Naive thymus-derived CD4-positive, alpha-beta T cell (primary cell): ENCODE data around the gene SPEF1. TPM values are rescaled to one million over a fixed set of nuclear protein-coding genes. Genes with fewer than 3 reads are reported as not detected.
A peak's percentile ranks its signal among the peaks of the same experiment; 100 is the strongest.

Experiments
- ATAC-seq: fragments of 150-1000 bp; cut with Tn5 transposase; 2 replicates; pipeline ENCODE4 v1.10.0; 2021; ENCODE audit warnings: mild to moderate bottlenecking, moderate library complexity
- CTCF ChIA-PET: fragments of 350-600 bp; sonication (Branson Sonifier 250); formaldehyde crosslinking; loops from one replicate; lab custom pipeline; 2021; ENCODE audit warnings: antibody characterized with exemption; lab: Charles Lee
- POLR2A ChIA-PET: fragments of 350-600 bp; sonication (Branson Sonifier 250); formaldehyde crosslinking; loops from one replicate; lab custom pipeline; 2021; ENCODE audit warnings: antibody characterized with exemption, inconsistent platforms; lab: Charles Lee
- DNase-seq, 9 donors: peaks; one replicate each; pipeline versions ENCODE4 v3.0.0 to v3.0.0-alpha.2; 2020 to 2022; ENCODE audit warnings: mixed read lengths in 1 of 9
- H3K27ac ChIP-seq: one replicate; pipeline ENCODE4 v1.7.0; 2013; ENCODE audit warnings: mild to moderate bottlenecking, low read depth, low read length, moderate library complexity
- H3K27me3 ChIP-seq, 2 donors: one replicate each; pipeline ENCODE4 v1.7.0; 2013; ENCODE audit warnings: low read length in 2 of 2, mild to moderate bottlenecking in 2 of 2, moderate library complexity in 2 of 2; ENCODE audit not compliant: control insufficient read depth in 2 of 2, insufficient read depth in 2 of 2
- H3K36me3 ChIP-seq, 3 experiments: 1 replicate in 2 of 3; 2 replicates in 1 of 3; pipeline ENCODE4 v1.7.0; 2013; ENCODE audit warnings: low read length in 3 of 3, mild to moderate bottlenecking in 3 of 3, moderate library complexity in 1 of 3; ENCODE audit not compliant: insufficient read depth in 3 of 3, control insufficient read depth in 2 of 3
- H3K4me1 ChIP-seq, 2 donors: one replicate each; pipeline ENCODE4 v1.7.0; 2013; ENCODE audit warnings: low read length in 2 of 2, mild to moderate bottlenecking in 2 of 2, moderate library complexity in 1 of 2; ENCODE audit not compliant: control insufficient read depth in 2 of 2, insufficient read depth in 2 of 2
- H3K4me3 ChIP-seq: 2 replicates; pipeline ENCODE4 v1.7.0; 2013; ENCODE audit warnings: mild to moderate bottlenecking, low read length
- H3K9me3 ChIP-seq, 3 experiments: 1 replicate in 2 of 3; 2 replicates in 1 of 3; pipeline ENCODE4 v1.7.0; 2013; ENCODE audit warnings: low read length in 3 of 3; ENCODE audit not compliant: control insufficient read depth in 2 of 3
- H3K27ac Mint-ChIP-seq, 9 donors: one replicate each; pipeline ENCODE4 v1.8.0; 2020 to 2022; ENCODE audit warnings: mixed read lengths in 9 of 9, mild to moderate bottlenecking in 8 of 9, moderate library complexity in 5 of 9, inconsistent platforms in 2 of 9
- H3K27me3 Mint-ChIP-seq, 5 donors: one replicate each; pipeline ENCODE4 v1.8.0; 2021 to 2022; ENCODE audit warnings: mixed read lengths in 5 of 5, mild to moderate bottlenecking in 1 of 5
- H3K36me3 Mint-ChIP-seq, 5 donors: one replicate each; pipeline ENCODE4 v1.8.0; 2020 to 2022; ENCODE audit warnings: mixed read lengths in 5 of 5, mild to moderate bottlenecking in 3 of 5, inconsistent platforms in 1 of 5
- H3K4me1 Mint-ChIP-seq, 7 donors: one replicate each; pipeline ENCODE4 v1.8.0; 2020 to 2022; ENCODE audit warnings: mixed read lengths in 7 of 7, mild to moderate bottlenecking in 3 of 7, inconsistent platforms in 1 of 7
- H3K4me3 Mint-ChIP-seq, 10 donors: one replicate each; pipeline ENCODE4 v1.8.0; 2020 to 2022; ENCODE audit warnings: mild to moderate bottlenecking in 10 of 10, mixed read lengths in 10 of 10, moderate library complexity in 6 of 10, inconsistent platforms in 2 of 10
- H3K9me3 Mint-ChIP-seq, 11 donors: one replicate each; pipeline ENCODE4 v1.8.0; 2020 to 2022; ENCODE audit warnings: mixed read lengths in 11 of 11, mild to moderate bottlenecking in 4 of 11, inconsistent platforms in 1 of 11, moderate library complexity in 1 of 11
- intact Hi-C, 2 donors: fragments of 100-400 bp; cut with micrococcal nuclease; formaldehyde crosslinking; loops; one replicate each; pipeline ENCODE4 v1.15.1; 2023
- polyA plus RNA-seq, 2 donors: library from polyadenylated mRNA; unstranded; fragments of 300-500 nt; fragmentation: Illumina TruSeq; gene quantifications; one replicate each; pipeline ENCODE4 v1.2.3, GENCODE V29; 2021
- total RNA-seq, 6 experiments: library from RNA in 5 of 6; stranded (reverse) in 5 of 6; gene quantifications; 1 replicate in 5 of 6; 2 replicates in 1 of 6; pipeline ENCODE4 v1.2.3 and lab custom pipeline; 2021 to 2026

Gene SPEF1
- total and polyA plus RNA-seq, 7 experiments from 2014 or later, result 0.24 to 0.32 (median 0.29) TPM; not detected in 4

DNA sequence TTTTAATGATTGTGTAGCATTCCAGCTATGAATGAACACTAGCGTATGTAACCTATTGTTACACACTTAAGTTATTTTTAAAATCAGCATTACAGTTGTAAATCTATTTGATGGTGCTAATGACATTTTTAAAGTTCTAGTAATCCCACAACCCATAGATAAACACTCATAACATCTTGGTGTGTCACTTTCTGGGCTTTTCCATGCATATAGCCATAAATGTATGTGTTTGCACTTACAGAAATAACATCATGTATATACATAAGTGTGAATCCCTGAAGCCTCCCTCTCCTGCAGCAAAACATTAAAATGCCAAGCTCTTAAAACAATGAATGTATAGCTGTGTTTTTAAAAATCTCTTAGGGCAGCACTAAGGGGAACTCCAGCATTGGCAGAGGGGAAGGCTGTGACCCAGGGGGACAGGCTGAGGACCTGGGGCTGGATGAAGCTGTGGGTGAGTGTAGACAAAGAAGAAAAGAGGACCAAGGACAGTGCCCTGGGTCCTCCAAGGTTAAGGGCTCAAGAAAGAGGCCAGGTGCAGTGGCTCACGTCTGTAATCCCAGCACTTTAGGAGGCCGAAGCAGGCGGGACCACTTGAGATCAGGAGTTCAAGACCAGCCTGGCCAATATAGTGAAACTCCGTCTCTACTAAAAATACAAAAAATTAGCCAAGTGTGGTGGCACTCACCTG lies 6.2 kb upstream of the SPEF1 start:
- ChIA-PET CTCF (interaction anchor here (0.7 to 8.4 kb wide), 10 partner anchors 9 to 298 kb away, joined by 3 to 82 read pairs (median 4); partner anchors contain the start of genes AP5S1 and CDC25B), POLR2A (interaction anchor here (1.1 to 6.0 kb wide), 7 partner anchors 9 to 66 kb away, joined by 3 to 85 read pairs (median 8); partner anchors contain the start of genes ADISSP and AP5S1)
- peaks cover 28 to 41% (median 38%) of the 10 kb centered on the region in 7 donors for H3K4me1 Mint-ChIP-seq
- no peak for ATAC-seq
- H3K4me3 Mint-ChIP-seq, result peak overlapping the region; percentile 60 to 80 (median 72)
- H3K9me3 Mint-ChIP-seq, result peaks cover 0 to 1% (median 0%) of the 10 kb centered on the region in 11 donors
- no peaks in the 10 kb centered on the region for H3K27me3 ChIP-seq
- peak overlapping the region; percentile 29 for H3K4me3 ChIP-seq
- DNase-seq, result no peak
- H3K27me3 Mint-ChIP-seq, result peaks cover 0 to 12% (median 0%) of the 10 kb centered on the region in 5 donors
- no peaks in the 10 kb centered on the region for H3K9me3 ChIP-seq
- H3K27ac Mint-ChIP-seq, result peak overlapping the region; percentile 28 to 82 (median 72)
- peaks cover 7 to 9% of the 10 kb centered on the region in 2 donors for H3K4me1 ChIP-seq
- intact Hi-C loops, result loop anchor here (1.0 to 2.0 kb wide), 3 partner anchors 9 to 101 kb away; partner anchors contain the start of genes CDC25B (in 1 of the 2), MAVS (in 1 of the 2) and PANK2 (in 1 of the 2)
- peak overlapping the region; percentile 55 for H3K27ac ChIP-seq
- H3K36me3 ChIP-seq, result peaks cover 0 to 7% (median 0%) of the 10 kb centered on the region in 3 experiments
- H3K36me3 Mint-ChIP-seq, result peaks cover 0 to 5% (median 0%) of the 10 kb centered on the region in 5 donors

DNA sequence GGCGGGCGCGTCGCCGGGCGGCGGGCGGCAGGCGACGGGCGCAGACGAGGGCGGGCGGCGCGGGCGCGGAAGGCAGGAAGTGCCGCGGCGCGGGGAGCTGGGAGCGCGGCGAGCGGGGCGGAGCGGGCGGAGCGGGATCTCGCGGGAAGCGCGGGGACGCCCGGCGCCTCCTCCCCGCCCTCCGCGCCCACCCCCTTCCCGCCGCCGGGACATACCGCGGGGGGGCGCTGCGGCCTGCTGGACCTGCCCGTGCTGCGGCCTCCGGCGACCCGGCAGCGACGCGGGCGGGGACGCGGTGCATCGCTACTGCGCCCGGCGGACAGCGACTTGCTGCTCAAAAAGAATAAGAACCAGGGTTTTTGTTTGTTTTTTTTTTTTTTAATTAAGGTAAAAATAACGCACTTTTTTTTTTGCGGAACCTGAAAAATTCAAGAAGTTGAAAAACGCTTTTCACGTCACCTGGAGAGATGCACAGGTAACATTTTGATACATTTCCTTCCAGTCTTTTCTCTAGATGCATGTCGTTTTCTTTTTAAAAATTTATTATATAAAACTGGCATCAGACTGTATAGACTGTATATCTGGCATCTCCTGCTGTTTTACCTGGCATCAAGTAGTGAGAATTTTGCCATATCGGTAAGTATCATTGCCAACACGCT lies 5.5 kb upstream of the SPEF1 start, which contains the start of gene CENPB:
Gene CENPB (minus strand): TSS at position 76 of the 659 bp plus-strand sequence. CDS start 257 bp downstream, outside the sequence.
- CTCF ChIA-PET, result interaction anchor here (0.7 to 8.4 kb wide), 12 partner anchors 9 to 299 kb away, joined by 3 to 82 read pairs (median 4); partner anchors contain the start of genes AP5S1 and CDC25B
- peak within 1 kb of the TSS; percentile 62 for H3K27ac ChIP-seq
- intact Hi-C loops, result loop anchor here (1.0 to 2.0 kb wide), 10 partner anchors 10 to 299 kb away; partner anchors contain the start of genes AP5S1 (in 2 of the 2), CDC25B (in 2 of the 2), MAVS (in 2 of the 2) and PANK2 (in 1 of the 2)
- POLR2A ChIA-PET, result interaction anchor here (0.8 to 6.0 kb wide), 10 partner anchors 8 to 222 kb away, joined by 3 to 85 read pairs (median 6); partner anchors contain the start of genes ADISSP, AP5S1 and CDC25B
- Mint-ChIP-seq H3K27me3 (peaks cover 0 to 12% (median 0%) of the 10 kb centered on the region in 5 donors), H3K36me3 (peaks cover 0 to 5% (median 0%) of the 10 kb centered on the region in 5 donors), H3K4me3 (peak within 1 kb of the TSS; percentile 76 to 87 (median 83)), H3K9me3 (peaks cover 0 to 1% (median 0%) of the 10 kb centered on the region in 11 donors), H3K27ac (peak within 1 kb of the TSS; percentile 51 to 90 (median 76)), H3K4me1 (peaks cover 30 to 45% (median 41%) of the 10 kb centered on the region in 7 donors)
- ATAC-seq (peak; percentile 96), DNase-seq (peak; percentile 74 to 98 (median 88))
- no peaks in the 10 kb centered on the region for H3K9me3 ChIP-seq
- H3K4me3 ChIP-seq, result peak within 1 kb of the TSS; percentile 29
- H3K36me3 ChIP-seq, result peaks cover 0 to 7% (median 0%) of the 10 kb centered on the region in 3 experiments
- H3K27me3 ChIP-seq, result no peaks in the 10 kb centered on the region
- peaks cover 7 to 9% of the 10 kb centered on the region in 2 donors for H3K4me1 ChIP-seq

DNA sequence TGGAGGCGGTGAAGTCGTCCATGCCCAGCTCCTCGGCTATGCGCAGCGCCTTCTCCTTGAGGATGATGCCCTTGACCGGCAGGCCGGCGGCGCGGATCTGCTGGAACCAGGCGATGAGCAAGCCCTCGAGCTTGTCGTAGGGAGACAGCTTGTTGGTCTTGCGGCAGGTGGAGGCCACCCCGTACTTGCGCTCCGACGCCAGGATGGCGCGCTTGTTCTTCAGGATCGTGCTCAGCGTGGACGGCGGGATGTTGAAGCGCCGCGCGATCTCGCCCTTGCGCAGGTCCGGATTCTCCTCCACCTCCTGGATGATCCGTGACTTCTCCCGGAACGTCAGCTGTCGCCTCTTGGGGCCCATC lies 4.9 kb upstream of the SPEF1 start:
- intact Hi-C loops, result loop anchor here (1.0 to 2.0 kb wide), 10 partner anchors 10 to 299 kb away; partner anchors contain the start of genes AP5S1 (in 2 of the 2), MAVS (in 2 of the 2), CDC25B (in 1 of the 2) and PANK2 (in 1 of the 2)

DNA sequence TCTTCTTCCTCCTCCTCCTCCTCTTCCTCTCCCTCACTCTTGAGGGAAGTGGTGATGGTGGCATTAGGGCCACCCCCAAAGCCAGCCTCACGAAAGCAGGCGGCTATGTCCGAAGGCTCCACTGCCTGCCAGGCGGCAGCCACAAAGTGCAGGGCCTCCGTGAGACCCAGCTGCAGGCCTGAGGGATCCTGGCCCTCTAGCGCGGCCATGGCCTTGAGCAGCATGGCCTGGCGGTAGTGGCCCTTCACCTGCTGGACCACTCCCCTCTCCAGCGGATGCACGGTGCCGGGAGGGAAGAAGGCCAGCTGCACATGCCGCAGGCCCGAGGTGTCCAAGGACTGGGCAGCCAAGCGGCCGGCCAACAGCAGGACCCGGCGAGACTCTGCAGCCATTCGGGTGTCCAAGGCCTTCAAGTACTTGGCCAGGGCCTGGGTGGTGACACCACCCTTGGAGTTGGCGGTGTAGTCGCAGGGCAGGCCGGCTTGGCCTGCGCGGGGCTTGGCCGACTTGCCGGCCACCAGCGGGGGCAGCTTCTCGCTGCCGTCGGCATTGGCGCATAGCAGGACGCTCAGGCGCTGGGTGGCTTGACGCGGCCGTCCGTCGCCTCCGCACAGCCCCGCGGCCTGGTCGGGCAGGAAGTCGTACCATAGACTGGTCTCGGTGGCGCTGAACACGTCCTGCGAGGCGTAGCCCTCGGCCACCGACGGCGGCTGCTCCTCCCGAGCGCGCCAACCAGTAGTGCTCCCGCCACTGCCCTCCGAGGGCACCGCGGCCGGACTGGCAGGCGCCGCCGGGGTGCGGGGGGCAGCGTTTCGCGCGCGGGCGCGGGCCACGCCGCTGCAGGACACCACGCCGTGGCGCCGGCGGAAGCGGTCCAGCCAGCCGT lies 4.2 kb upstream of the SPEF1 start:
- no peak overlapping the region for H3K4me3 ChIP-seq
- POLR2A ChIA-PET, result interaction anchor here (0.9 to 6.0 kb wide), 7 partner anchors 10 to 70 kb away, joined by 3 to 85 read pairs (median 4); partner anchors contain the start of genes ADISSP, AP5S1 and CDC25B
- H3K27me3 Mint-ChIP-seq, result peaks cover 0 to 9% (median 0%) of the 10 kb centered on the region in 5 donors
- peak overlapping the region; percentile 62 for H3K27ac ChIP-seq
- intact Hi-C loops, result loop anchor here (1.0 to 2.0 kb wide), 10 partner anchors 11 to 300 kb away; partner anchors contain the start of genes AP5S1 (in 2 of the 2), MAVS (in 2 of the 2), CDC25B (in 1 of the 2) and PANK2 (in 1 of the 2)
- ATAC-seq, result no peak
- peaks cover 38 to 56% (median 53%) of the 10 kb centered on the region in 7 donors for H3K4me1 Mint-ChIP-seq
- CTCF ChIA-PET, result interaction anchor here (0.6 to 8.4 kb wide), 6 partner anchors 17 to 106 kb away, joined by 3 to 82 read pairs (median 4); partner anchors contain the start of gene AP5S1
- peaks cover 0 to 7% (median 0%) of the 10 kb centered on the region in 3 experiments for H3K36me3 ChIP-seq
- H3K9me3 Mint-ChIP-seq, result peaks cover 0 to 1% (median 0%) of the 10 kb centered on the region in 11 donors
- no peaks in the 10 kb centered on the region for H3K27me3 ChIP-seq
- H3K36me3 Mint-ChIP-seq, result peaks cover 0 to 5% (median 0%) of the 10 kb centered on the region in 5 donors
- DNase-seq, result no peak
- H3K9me3 ChIP-seq, result no peaks in the 10 kb centered on the region
- peak overlapping the region in 7 of 10 donors; percentile 18 to 82 (median 57) for H3K4me3 Mint-ChIP-seq
- peaks cover 12 to 13% of the 10 kb centered on the region in 2 donors for H3K4me1 ChIP-seq
- peak overlapping the region in 7 of 9 donors; percentile 52 to 84 (median 73) for H3K27ac Mint-ChIP-seq

More for the DNA sequence above, 4.9 kb upstream of the SPEF1 start:
- CTCF ChIA-PET, result interaction anchor here (0.6 to 8.4 kb wide), 8 partner anchors 10 to 299 kb away, joined by 3 to 82 read pairs (median 3); partner anchors contain the start of genes AP5S1 and CDC25B
- no peaks in the 10 kb centered on the region for H3K9me3 ChIP-seq
- H3K4me3 Mint-ChIP-seq, result peak overlapping the region; percentile 76 to 87 (median 83)
- H3K36me3 ChIP-seq, result peaks cover 0 to 7% (median 0%) of the 10 kb centered on the region in 3 experiments
- H3K27ac Mint-ChIP-seq, result peak overlapping the region; percentile 51 to 90 (median 74)
- peak overlapping the region; percentile 62 for H3K27ac ChIP-seq
- ATAC-seq, result peak; percentile 35
- peaks cover 0 to 5% (median 0%) of the 10 kb centered on the region in 5 donors for H3K36me3 Mint-ChIP-seq
- H3K27me3 Mint-ChIP-seq, result peaks cover 0 to 7% (median 0%) of the 10 kb centered on the region in 5 donors
- H3K4me1 ChIP-seq, result peaks cover 9 to 10% of the 10 kb centered on the region in 2 donors
- no peak overlapping the region for H3K4me3 ChIP-seq
- peaks cover 0 to 1% (median 0%) of the 10 kb centered on the region in 11 donors for H3K9me3 Mint-ChIP-seq
- POLR2A ChIA-PET, result interaction anchor here (0.8 to 6.0 kb wide), 8 partner anchors 8 to 223 kb away, joined by 3 to 85 read pairs (median 6); partner anchors contain the start of genes ADISSP, AP5S1 and CDC25B
- no peaks in the 10 kb centered on the region for H3K27me3 ChIP-seq
- peak in 5 of 9 donors; percentile 30 to 46 (median 43) for DNase-seq
- H3K4me1 Mint-ChIP-seq, result peaks cover 36 to 51% (median 48%) of the 10 kb centered on the region in 7 donors

DNA sequence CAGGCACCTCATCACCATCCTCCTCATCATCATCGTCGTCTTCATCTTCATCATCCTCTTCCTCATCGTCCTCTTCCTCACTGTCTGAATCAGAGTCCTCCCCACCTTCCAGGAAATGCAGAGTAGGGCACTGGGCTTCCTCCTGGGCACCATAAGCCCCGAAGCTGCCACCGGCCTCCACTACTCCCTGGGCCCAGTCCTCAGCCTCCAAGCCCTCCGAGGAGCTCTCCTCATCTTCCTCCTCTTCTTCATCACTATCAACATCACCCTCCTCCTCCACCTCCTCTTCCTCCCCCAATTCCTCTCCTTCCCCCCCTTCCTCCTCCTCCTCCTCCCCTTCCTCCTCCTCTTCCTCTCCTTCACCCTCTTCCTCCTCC lies 3.6 kb upstream of the SPEF1 start:
- Histone ChIP-seq H3K27ac (peak overlapping the region; percentile 62), H3K27me3 (no peaks in the 10 kb centered on the region), H3K9me3 (no peaks in the 10 kb centered on the region), H3K4me3 (no peak overlapping the region), H3K36me3 (peaks cover 0 to 7% (median 0%) of the 10 kb centered on the region in 3 experiments), H3K4me1 (peaks cover 12 to 13% of the 10 kb centered on the region in 2 donors)
- peaks cover 0 to 5% (median 0%) of the 10 kb centered on the region in 5 donors for H3K36me3 Mint-ChIP-seq
- DNase-seq (no peak), ATAC-seq (no peak)
- intact Hi-C loops, result no loop called here
- ChIA-PET POLR2A (interaction anchor here (0.9 to 6.0 kb wide), 4 partner anchors 11 to 35 kb away, joined by 3 to 85 read pairs (median 6); partner anchors contain the start of genes ADISSP, AP5S1 and CDC25B), CTCF (interaction anchor here (0.7 to 8.4 kb wide), 3 partner anchors 16 to 58 kb away, joined by 3 to 82 read pairs (median 7); partner anchors contain the start of gene AP5S1)
- peak overlapping the region; percentile 18 to 81 (median 54) for H3K4me3 Mint-ChIP-seq
- H3K9me3 Mint-ChIP-seq, result peaks cover 0 to 1% (median 0%) of the 10 kb centered on the region in 11 donors
- peaks cover 38 to 59% (median 56%) of the 10 kb centered on the region in 7 donors for H3K4me1 Mint-ChIP-seq
- peaks cover 0 to 12% (median 0%) of the 10 kb centered on the region in 5 donors for H3K27me3 Mint-ChIP-seq
- peak overlapping the region in 7 of 9 donors; percentile 53 to 84 (median 73) for H3K27ac Mint-ChIP-seq
